RWPE1 (cell line): ENCODE data around the gene FCSK.
A peak's percentile ranks its signal among the peaks of the same experiment; 100 is the strongest.

Experiments used
- CTCF ChIA-PET: fragments of 350-600 bp; sonication (Branson Sonifier 250); formaldehyde crosslinking; extraction: SDS; loops from one replicate; lab custom pipeline; 2021; lab: Yijun Ruan, JAX
- POLR2A ChIA-PET: fragments of 400-600 bp; formaldehyde crosslinking; extraction: SDS; loops from one replicate; lab custom pipeline; 2020; ENCODE audit warnings: antibody characterized with exemption; ENCODE audit not compliant: low non-redundant PET; lab: Yijun Ruan, JAX
- DNase-seq: peaks from one replicate; pipeline ENCODE4 v3.0.0; 2012; ENCODE audit warnings: low spot score
- H3K27ac ChIP-seq: fragments of 450-650 bp; 2 replicates; pipeline ENCODE4 v1.5.1; 2017
- CTCF ChIP-seq: fragments of 450-650 bp; conservative IDR thresholded peaks from 2 replicates; pipeline ENCODE4 v1.5.1; 2017; ENCODE audit warnings: low read depth, mild to moderate bottlenecking

Gene FCSK

DNA sequence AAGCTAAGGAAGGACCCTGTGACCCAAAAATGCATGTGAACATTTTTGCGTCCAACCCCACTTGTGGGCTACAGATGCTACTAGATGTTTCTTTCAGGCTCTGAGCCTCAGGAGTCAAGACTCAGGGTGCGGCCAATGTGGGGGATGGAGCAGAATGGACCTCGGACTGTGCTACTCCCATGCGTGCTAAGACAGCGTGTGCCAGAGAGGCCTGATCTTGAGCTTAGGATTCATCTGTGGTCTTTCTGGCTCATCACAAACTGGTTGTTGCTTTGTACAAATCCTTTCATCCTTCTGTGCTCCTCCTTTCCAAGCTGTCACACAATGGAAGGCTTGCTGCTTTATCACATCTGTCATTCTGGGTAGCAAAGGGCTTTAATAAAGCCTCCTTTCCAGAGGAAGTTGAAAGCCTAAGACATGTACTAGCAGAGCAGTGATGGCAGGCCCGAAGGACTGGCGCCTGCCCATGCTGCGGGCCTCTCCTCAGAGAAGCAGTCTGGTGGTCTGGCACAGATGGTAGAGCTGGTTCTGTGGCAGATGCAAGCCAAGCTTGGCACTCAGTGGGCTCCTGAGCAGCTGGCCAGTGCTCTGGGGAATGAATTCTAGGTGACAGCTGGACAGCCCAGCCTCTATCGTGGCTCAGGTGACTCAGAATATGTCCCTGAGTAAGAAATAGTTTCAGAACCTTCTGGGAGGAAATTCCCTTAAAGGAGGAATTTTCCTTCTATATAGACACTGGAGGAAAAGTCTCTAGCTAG lies 41.2 kb downstream of the FCSK start:
- CTCF ChIA-PET, result interaction anchor here (0.5 to 1.1 kb wide), 3 partner anchors 10 to 168 kb away, joined by 3 read pairs; no protein-coding TSS in a partner anchor
- no peak for TF ChIP-seq CTCF
- POLR2A ChIA-PET, result interaction anchor here (0.6 kb wide), 1 partner anchor 9 kb away, joined by 3 read pairs; no protein-coding TSS in a partner anchor
- H3K27ac ChIP-seq, result no peak overlapping the region
- DNase-seq, result no peak

DNA sequence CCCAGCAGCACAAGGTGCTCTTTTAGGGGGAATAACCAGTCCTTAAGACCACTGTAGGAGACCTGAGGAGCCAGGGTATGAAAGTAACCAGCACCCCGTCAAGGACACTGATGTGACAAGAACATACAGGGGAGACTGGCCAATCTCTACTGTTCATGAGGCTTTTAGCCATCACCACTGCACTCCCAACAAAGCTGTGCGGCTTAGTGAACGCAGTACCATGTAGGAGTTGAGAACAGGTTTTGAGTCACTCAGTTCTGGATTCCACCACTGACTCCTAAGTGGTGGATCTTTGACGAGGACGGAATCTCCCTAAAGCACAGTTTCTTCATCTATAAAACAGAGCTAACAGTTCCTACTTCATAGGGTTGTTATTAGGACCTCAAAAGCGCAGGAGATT lies 42.1 kb downstream of the FCSK start:
- POLR2A ChIA-PET, result no interaction called here
- CTCF ChIA-PET, result interaction anchor here (0.6 to 1.1 kb wide), 2 partner anchors 25 to 228 kb away, joined by 3 read pairs; no protein-coding TSS in a partner anchor

GRCh38 chr16:70508752-70509151 lies 54.4 kb downstream of the FCSK start:
- no peak overlapping the region for H3K27ac ChIP-seq
- POLR2A ChIA-PET, result no interaction called here
- CTCF ChIA-PET, result interaction anchor here (0.8 to 1.0 kb wide), 2 partner anchors 14 to 42 kb away, joined by 3 to 5 read pairs; partner anchors contain the start of genes COG4 and SF3B3
- DNase-seq, result no peak
- TF ChIP-seq CTCF, result no peak

More for the DNA sequence above, 42.1 kb downstream of the FCSK start:
- no peak for DNase-seq
- TF ChIP-seq CTCF, result no peak
- H3K27ac ChIP-seq, result no peak overlapping the region

GRCh38 chr16:70510216-70510615 lies 55.8 kb downstream of the FCSK start:
- DNase-seq, result no peak
- CTCF ChIA-PET, result no interaction called here
- TF ChIP-seq CTCF, result no peak
- POLR2A ChIA-PET, result no interaction called here
- no peak overlapping the region for H3K27ac ChIP-seq

- no peak for DNase-seq
- ChIA-PET CTCF (no interaction called here), POLR2A (no interaction called here)
- peak overlapping the region; percentile 66; the same call in 1 of the 2 replicates for H3K27ac ChIP-seq
- TF ChIP-seq CTCF, result no peak
These were observed 57.4 kb downstream of the FCSK start for GRCh38 chr16:70511833-70512232.

DNA sequence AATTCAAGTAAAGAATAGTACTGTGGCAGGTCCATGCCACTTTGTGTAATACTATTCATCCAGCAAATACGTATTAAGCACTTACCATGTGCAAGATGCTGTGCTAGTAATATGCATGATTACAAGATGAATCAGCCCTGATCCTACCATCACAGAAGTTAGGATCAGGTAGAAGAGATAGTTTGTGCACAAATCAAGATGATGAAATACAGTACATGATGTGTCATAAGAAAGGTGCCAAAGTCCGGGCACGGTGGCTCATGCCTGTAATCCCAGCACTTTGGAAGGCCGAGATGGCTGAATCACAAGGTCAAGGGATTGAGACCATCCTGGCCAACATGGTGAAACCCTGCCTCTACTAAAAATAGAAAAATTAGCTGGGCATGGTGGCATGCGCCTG lies 58.1 kb downstream of the FCSK start:
- ChIA-PET POLR2A (no interaction called here), CTCF (interaction anchor here (0.6 kb wide), 1 partner anchor 189 kb away, joined by 5 read pairs; no protein-coding TSS in a partner anchor)
- H3K27ac ChIP-seq, result peak overlapping the region; percentile 66
- no peak for TF ChIP-seq CTCF
- DNase-seq, result peak; percentile 79
